NCI-H1694 (cell line): ENCODE measurements around the gene IL17C.

ENCODE experiments used
- DNase-seq: peaks from one replicate; lab custom pipeline; 2025; lab: John Stamatoyannopoulos, UW

Gene IL17C

DNA sequence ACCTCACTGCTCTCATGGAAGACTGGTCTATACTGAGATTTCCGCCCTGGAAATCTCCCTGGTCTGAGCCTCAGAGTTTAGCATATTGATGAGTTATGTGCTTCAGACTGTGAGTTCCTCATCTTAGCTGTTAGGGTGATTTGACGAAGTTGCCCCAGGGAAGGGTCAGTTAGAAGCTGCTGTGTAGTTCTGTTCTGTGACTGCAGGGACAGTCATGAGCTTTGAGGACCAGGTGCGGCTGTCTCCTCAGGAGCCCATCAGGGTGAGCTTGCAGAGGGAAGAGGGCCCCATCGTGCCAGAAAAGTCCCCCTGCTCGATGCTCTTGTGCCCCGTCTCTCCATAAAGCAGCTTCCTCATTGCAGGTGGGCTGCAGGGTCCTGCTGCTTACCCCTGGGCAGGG, 28.3 kb upstream of the IL17C start:
- DNase-seq, result no peak

DNA sequence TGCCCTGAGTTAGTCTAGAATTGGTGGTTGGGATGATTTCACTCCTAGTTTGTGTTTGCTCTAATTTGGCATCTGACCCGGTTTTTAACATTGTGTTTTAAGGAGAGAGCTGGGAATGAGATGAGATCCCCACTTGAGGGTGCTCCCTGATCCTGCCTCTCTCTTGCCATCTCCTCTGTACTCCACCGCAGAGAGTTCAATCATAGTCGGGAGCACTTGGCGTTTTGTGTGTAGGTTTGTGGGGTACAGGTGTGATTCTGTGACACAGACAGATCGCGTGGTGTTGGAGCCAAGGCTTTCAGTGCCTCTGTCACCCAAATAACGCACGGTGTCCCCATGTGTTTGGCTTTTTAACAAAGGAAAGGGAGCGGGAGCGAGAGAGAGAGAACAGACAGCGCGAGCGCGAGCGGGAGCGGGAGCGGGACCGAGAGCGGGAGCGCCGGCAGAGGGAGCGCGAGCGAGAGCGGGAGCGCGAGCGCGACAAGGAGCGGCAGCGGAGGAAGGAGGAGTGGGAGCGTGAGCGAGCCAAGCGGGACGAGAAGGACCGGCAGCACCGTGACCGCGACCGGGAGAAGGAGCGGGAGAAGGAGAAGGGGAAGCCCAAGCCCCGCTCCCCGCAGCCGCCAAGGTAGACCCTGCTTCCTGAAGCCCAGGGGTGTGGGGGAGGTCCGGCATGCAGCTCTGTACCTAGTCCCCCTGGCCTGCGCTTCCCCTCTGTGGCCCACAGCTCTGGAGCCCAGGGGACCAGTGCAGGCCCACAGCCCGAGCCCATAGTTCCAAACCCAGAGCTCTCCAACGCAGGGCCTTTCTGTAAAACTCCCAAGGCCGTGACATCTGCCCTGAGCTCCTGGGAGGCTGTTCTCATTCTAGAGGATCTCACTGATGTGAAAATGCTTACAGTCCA, 27.2 kb upstream of the IL17C start:
- no peak for DNase-seq

DNA sequence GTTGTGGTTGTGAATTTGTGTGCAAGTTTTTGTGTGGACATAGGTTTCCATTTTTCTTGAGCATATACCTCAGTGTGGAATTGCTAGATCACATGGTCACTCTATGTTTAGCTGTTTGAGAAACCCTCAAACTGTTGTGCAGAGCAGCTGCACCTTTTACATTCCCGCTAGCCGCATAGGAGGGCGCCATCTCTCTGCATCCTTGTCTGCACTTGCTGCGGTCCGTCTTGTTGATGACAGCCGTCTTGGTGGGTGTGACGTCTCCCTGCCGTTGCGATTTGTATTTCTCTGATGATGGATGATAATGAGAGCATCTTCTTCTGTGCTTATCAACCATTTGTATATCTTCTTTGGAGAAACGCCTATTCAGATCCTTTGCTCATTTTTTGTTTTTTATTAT, 25.1 kb upstream of the IL17C start:
- no peak for DNase-seq

DNA sequence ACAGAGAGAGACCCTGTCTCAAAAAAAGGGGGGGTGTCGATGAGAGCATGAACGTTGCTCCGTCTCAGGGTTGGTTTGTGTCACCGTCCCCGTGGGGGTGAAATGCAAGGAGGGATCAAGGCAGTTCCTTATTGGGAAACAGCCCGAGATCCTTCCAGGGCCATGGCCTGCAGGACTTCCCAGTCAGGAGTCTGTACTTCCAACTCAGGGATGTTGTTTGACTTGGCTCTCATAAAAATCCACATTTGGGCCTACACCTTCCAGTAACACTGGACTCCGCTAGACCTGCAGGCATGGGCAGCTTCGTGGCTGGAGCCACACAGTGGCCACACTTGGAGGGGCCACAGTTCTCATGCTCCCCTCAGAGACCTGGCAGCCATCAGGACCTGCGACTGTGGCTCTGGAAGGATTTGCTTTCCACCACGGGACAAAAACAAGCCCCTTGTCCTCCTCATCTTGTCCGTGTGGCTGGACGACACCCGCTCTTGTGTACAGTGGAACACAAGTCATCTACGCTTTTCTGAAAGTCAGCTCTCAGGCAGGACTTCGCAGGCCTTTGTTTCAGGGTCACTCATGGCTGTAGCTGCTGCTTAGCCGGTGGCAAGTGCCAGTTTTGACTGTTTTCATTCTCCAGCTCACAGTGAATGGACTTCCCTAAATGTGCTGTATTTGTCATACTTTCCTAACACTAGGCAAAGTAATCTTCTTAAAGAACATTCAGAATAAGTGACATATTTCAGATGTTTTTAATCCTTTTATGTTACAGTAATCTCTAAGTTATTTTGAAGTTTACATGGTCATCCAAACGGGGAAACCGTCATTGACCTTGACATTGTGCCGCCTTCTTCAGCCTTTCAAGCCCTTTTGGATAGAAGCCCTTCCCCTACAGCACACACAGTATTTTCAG, 24.2 kb upstream of the IL17C start:
- DNase-seq, result no peak

DNA sequence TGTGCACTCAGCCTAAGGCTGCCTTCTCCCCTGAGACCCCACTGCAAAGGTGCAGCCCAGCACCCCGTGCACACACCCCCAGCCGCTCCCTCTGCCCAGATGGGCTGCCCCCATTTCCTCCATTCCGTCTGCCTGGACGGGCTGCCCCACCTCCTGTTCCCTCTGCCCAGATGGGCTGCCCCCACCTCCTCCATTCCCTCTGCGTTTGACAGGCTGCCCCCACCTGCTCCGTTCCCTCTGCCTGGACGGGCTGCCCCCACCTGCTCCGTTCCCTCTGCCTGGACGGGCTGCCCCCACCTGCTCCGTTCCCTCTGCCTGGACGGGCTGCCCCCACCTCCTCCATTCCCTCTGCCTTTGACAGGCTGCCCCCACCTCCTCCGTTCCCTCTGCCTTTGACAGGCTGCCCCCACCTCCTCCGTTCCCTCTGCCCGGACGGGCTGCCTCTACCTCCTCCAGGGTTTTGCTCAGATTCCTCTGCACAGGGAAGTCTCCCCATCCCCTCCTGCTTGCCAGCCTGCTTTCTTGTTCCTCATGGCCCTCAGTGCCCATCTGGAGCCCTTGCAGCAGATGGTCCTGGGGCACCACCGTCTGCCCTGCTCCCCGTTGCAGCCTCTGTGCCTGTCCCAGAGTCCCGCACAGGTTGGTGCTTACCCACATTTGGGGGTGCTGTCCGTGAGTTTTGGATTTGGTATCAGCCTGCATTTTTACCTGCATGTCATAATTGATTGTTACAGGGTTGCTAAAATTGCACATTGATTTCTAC, 23.4 kb upstream of the IL17C start:
- peak; percentile 38 for DNase-seq

DNA sequence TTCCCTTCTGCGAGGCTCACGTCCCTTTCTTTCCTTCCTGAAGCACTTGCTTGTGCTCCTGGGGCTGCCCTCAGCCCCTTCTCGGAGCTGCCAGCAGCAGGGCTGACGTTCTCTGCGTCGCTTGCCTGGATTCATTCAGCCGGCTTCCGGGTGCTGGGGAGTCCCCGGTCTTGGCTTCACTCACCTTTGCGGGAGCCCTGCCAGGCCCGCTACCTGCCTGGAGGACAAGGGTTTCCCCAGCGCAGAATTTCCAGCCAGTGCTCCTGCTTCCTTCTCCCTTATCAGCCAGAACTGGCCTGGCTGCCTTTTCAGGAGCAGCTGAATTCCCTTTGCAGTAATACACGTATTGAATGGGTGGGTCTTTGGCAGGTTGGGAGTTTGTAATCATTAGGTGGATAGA, 22.1 kb upstream of the IL17C start:
- DNase-seq, result no peak

DNA sequence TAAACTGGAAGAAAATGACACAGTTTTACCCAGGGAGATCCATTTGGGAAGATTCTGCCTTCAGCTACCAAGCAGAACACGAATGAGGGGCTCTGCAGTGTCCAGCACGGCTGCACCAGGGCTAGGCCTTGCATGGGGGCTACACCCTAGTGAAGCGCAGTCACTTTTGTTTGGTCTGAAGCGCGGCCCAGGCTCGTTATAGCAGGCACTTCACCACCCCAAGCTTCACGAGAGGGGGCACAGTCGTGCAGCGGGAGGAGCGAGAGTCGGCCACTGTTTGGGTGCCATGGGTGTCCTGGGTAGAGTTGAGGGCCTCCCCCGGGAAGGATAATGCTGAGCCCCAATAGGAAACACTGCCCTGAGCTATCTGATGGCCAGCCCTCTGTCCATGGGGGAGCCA, 21.6 kb upstream of the IL17C start:
- DNase-seq, result no peak

DNA sequence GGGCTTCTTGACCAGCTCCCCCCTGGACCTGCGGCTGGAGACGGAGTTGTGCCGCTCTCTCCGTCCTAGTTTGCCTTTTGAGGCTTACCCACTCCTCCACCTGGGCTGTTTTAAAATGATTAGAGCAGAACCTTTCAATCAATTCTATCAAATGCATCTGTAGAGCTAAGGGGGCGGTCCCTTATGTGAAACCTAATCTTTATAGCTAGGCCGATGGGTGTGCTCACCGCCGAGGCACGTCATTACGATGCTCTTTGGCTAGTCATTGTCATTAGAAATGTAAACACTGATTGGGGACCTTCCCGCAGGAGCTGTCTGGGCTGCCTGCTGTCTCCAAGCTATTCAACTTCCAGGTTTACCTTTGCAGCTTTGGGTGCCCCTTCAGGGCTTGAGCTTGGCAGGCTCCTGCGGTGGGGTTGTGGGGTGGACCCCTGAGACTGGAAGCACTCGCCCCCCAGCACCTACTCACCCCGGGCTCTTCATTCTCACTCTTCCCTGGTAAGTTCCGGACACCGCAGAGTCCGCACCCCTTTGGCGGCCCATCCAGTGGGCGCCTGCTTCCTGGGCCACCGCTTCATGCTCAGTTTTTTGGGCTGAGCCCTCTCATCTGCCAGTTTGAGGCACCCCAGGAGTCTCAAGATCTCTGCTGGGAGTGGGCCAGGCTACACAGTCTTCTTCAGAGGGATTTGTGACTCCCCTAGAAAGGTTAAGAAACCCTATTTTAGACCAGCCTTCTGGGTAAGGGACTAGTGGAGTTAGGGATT, 20.9 kb upstream of the IL17C start:
- no peak for DNase-seq

DNA sequence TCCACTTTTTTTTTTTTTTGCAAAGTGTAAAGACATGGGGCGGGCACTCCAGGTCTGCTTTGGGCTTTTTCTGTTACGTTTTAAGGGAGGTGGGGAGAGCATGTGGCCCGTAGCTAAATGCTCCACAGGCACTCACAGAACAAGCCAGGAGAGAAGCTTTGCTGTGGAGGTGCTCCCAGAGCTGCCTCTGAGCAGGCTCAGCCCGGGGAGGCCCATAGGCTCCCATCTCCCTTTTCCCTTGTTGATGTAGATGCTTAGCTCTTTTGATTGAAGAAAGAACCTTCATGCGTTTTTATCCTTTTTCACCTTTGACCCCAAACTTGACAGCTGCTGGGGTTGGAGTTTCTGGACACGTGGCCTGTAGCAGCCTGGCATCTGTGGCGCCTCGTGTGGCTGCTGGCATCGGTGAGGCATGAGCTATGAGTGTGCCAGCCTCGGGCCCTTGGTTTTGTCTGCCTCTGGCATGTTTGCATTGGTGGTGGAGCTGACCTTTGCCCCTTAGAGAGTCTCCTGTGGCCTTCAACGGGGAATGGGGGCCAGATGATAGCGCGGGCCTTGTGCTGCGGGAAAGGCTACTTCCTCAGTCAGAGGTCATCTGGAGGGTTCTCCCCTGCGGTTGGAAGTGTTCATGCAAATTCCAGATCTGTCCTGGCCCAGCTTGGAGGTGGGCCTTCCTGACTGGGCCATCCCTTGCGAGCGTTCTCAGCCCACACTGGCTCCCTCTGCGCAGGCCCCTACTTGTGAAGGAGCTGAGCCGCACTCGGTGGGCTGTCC, 20.0 kb upstream of the IL17C start:
- DNase-seq, result no peak

DNA sequence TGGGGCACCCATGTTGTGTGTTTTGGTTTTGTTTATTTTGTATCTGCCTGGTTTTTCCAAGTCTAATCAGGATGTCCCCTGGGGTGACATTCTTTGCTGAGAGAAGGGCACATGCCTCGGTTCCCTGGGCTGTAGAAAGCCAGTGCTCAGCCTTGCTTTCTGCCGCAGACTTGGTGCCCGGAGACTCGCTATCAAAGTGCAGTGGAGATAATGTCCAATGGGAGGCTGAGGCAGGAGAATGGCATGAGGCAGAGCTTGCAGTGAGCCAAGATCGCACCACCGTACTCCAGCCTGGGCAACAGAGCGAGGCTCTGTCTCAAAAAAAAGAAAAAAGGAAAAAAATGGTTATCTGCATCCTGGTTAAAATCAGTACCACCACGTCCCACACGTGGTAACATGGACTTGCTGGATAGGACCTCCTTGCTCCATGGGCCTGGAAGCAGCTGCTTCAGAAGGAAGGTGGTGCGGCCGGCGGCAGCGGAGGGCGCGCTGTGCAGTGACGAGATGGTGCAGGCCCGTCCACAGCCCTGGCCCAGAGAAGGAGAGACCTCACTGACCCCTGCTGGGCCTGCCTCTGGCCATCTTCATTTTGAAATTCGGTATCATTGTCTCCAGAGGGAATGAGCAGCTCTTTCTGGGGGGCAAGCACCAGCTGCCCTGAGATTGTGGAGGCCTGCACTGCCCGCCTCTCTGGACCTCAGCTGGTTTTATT, 19.3 kb upstream of the IL17C start:
- DNase-seq, result no peak

DNA sequence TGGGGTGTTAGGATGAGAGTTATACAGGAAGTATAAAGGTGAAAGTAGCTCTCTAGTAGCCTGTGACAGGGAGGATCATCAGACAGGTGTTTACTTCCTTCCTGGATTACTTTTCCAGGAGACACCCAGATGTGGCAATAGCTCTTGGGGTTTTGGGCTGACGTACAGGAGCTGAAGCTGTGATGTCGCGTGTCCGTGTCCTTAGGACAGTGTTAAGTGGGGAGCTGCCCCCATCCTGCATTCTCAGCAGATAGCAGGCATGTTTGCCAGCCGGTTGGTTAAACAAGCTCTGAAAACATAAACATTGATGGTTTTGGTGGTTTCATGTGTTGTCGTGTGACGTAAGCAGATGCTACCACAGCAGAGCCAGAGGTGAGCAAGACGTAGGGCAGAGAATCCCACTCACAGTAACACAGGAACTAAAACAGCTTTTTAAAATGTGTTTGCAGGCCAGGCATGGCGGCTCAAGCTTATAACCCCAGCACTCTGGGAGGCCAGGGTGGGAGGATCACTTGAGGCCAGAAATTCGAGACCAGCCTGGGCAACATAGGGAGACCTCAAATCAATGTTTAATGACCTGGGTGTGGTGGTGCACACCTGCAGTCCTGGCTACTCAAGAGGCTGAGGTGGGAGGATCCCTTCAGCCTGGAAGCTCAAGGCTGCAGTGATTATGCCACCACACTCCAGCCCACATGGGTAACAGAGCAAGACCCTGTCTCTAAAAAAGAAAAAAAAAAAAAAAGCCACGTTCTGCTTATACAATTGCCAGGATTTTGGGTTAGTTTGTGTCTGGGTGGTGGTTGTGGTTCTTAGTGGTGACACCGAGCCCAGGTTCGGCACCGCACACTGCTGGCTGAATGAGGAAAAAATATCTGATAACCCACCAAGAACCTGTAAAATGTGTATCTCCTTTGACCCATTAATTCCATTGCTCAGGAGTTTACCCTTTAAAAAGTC, 18.2 kb upstream of the IL17C start:
- DNase-seq, result no peak

DNA sequence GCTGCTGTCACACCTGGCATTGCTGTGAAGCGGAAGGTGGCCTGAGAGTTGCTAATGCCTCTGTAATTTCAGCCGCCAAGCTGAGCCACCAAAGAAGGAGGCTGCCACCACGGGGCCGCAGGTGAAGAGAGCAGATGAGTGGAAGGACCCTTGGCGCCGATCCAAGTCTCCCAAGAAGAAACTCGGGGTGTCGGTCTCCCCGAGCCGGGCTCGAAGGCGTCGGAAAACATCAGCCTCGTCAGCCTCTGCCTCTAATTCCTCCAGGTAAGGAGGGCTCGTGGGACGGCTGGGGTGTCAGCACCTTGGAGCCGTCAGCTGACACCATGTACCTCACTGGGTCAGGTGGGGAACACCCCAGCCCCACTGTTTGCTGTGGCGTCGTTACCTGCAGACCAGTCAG, 16.2 kb upstream of the IL17C start:
- DNase-seq, result no peak

DNA sequence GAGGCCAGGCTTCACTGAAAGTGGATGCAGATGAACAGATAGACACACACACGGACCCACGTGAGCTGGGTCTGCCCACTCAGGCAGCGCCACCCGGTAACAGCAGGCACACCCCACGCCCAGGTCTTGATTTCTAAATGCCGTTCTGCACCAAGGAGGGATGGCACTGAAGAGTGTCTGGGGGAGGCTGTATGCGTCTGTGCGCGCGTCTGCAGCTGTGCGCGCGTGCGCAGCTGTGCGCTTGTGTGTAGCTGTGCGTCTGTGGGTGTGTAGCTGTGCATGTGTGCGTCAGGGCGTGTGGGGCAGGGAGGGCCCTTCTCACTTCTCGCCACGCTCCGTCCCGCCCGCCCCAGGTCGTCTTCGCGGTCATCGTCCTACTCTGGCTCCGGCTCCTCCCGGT, 15.5 kb upstream of the IL17C start:
- DNase-seq, result no peak

DNA sequence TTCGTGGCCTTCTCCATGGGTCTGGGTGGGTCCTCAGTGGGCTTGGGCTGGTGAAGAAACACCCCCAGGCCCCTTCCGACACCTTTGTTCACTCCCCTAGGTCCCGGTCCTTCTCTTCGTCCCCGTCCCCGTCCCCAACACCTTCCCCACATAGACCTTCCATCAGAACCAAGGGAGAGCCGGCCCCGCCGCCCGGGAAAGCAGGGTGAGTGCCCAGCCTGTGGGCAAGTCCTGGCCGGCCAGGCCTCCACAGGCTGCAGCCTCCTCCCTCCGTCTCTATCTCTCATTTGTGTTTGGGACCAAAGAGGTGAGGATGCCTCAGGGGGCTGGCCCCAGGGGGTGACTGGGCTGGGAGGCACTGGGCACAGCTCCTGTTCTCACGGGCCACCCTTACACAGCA, 14.5 kb upstream of the IL17C start:
- DNase-seq, result no peak

DNA sequence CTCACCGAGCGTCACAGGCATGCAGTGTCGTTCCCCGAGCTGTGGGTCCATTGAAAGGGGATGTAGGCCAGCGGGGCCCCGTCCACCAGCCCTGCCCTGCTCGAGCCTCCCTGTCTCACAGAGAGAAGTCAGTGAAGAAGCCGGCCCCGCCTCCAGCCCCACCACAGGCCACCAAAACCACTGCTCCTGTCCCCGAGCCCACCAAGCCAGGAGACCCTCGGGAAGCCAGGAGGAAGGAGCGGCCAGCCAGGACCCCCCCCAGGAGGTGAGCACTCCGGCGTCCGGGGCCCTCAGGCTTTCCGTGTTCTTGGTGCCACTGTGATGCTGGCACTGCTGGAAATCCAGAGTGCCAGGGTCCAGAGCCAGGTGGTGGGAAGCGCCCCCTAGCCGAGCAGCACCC, 13.9 kb upstream of the IL17C start:
- no peak for DNase-seq

DNA sequence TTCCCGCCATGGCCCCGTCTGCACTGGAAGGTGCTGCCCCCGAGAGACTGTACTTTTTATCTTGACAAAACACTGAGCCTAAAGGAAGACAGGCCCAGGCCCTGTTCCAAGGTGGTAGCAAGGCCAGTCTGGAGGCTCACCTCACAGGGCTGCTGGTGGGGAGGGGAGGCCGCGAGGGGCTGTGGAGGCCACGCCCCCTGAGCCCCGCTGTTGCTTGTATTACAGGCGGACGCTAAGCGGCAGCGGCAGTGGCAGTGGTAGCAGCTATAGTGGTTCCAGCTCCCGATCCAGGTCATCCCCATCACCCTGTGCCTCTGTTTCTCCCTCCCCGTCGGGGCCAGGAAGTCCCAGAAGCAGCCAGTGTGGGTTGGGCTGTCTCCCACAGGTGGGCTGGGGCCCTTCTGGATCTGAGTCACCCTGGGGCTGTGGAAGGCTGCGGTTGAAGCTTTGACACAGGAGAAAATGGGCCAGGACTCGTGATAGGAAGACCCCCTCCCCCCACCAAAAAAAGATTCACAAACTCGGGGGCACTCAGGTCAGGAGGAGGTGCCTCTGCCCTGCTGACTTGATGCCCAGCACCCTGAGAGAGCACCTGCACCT, 13.3 kb upstream of the IL17C start:
- no peak for DNase-seq

DNA sequence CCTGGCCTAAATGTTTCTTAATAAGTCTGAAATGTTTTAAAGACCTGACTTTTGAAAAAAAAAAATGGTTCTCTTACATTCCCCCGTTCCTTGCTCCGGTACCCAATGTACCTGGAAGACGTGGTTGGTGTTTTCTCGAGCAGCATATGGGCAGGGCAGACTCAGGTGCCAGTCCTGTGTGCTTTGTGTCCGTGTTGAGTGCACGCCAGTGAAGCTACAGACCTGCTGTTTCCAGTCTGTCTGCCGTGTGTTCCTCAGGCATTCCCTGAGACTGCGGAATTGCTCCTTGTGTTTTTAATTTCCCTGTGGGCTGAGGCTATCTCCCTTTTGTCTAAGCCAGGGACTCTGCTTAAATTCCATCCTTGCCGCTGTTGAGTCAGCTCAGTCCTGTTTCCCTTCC, 11.7 kb upstream of the IL17C start:
- DNase-seq, result no peak

DNA sequence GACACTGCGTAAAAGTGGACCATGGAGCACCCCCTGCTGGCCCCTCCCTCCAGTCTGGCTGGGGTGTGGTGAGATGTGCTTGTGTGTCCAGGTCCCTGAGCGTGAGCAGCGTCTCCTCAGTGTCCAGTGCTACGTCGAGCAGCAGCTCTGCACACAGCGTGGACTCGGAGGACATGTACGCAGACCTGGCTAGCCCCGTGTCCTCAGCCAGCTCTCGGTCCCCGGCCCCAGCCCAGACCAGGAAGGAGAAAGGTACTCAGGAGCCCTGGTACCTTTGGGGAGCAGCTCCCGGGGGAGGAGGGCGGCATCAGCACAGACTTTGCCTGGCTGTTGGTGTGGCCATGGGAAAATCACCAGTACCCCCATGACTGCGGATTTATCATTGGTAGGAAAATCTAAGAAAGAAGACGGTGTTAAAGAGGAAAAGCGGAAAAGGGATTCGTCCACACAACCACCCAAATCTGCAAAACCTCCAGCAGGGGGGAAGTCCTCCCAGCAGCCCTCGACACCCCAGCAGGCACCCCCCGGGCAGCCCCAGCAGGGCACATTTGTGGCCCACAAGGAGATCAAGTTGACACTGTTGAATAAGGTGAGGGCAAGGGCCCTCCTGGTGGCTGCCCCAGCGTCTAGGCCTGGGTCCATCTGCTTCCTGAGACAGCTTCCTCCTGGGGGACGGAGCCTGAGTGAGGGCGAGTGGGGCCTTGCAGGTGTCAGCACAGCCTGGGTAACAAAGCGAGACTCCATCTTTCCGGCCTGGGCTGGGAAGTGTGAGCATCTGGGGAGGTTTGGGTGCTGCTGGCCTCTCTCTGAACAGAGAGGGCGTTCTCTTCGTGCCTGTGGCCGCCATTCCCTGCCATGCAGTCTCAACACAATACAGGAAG, 10.6 kb upstream of the IL17C start:
- no peak for DNase-seq
